ENCODE measurements around the gene LRP10. TPM values are rescaled to one million over a fixed set of nuclear protein-coding genes. Genes with fewer than 3 reads are reported as not detected.

The LRP10 gene
- total and polyA plus RNA-seq, 2 of the 8 experiments (the other 6 are each of a cell fraction or from before 2014, with no cell fraction given) = 12.4 to 15.6 TPM

DNA sequence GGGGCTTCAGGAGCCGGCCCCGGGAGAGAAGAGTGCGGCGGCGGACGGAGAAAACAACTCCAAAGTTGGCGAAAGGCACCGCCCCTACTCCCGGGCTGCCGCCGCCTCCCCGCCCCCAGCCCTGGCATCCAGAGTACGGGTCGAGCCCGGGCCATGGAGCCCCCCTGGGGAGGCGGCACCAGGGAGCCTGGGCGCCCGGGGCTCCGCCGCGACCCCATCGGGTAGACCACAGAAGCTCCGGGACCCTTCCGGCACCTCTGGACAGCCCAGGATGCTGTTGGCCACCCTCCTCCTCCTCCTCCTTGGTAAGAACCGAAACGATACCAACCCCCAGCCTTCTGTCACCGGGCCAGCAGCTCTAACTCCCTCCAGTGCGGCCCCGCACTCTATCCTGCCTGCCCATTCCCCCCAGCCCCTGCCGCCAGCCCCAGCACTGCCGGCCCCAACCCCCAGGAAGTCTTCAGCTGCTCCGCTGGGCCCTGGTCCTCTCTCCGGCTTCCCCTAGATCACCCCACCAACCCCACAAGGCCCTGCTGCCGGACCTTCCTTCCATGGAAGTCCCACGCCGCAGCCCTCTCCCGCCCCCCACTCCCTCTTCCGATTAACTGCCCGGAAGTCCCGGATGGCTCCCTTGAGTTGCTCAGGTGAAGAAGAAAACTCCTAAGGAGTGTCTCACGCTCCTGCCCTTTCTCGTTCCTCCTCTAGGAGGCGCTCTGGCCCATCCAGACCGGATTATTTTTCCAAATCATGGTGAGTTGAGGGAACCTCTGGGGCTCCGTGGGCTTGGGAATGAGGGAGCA, 693 bp downstream of the LRP10 start:
- Histone ChIP-seq H2AK5ac (ENCODE audit: low read depth, low read length) (no peak overlapping the region), H3K4me1 (replicated peaks in 1 of 4; ENCODE audit: control insufficient read depth in 3 of 4, insufficient read depth in 4 of 4, low read length in 3 of 4) (peaks cover 0 to 9% (median 3%) of the 10 kb centered on the region in 4 experiments; a peak in 4 of 7 replicates), H3K23ac (ENCODE audit: insufficient read length) (no peak overlapping the region), H3K9ac (replicated peaks in 1 of 4; ENCODE audit: extremely low read depth in 1 of 4, low read depth in 3 of 4, low read length in 3 of 4) (peak overlapping the region in 1 of 4 experiments; percentile 61; a peak in 2 of 7 replicates), H2BK120ac (replicated peaks; ENCODE audit: low read depth, low read length) (no peak overlapping the region), H4K91ac (replicated peaks; ENCODE audit: insufficient read length, low read length) (no peak overlapping the region), H3K27ac (ENCODE audit: low read depth, low read length) (no peak overlapping the region), H3K18ac (ENCODE audit: extremely low read depth, low read length) (peak overlapping the region; percentile 48), H4K20me1 (replicated peaks in 1 of 2; ENCODE audit: control insufficient read depth in 1 of 2, insufficient read depth in 2 of 2, low read length in 2 of 2) (no peaks in the 10 kb centered on the region), H3K79me1 (ENCODE audit: low read depth, low read length) (no peaks in the 10 kb centered on the region), H3K14ac (ENCODE audit: insufficient read length) (no peak overlapping the region), H2BK15ac (ENCODE audit: low read length) (no peak overlapping the region), H4K5ac (ENCODE audit: insufficient read length, low read depth, low read length) (no peak overlapping the region), H4K8ac (ENCODE audit: extremely low read depth, insufficient read depth, low read length) (peak overlapping the region; percentile 36), H3K79me2 (ENCODE audit: control insufficient read depth in 1 of 2, insufficient read depth in 2 of 2, low read length in 2 of 2) (no peaks in the 10 kb centered on the region), H2BK20ac (ENCODE audit: low read length) (no peak overlapping the region), H3K4me2 (ENCODE audit: insufficient read depth in 1 of 2, low read depth in 2 of 2, low read length in 2 of 2) (peak overlapping the region; percentile 85 to 87), H3K23me2 (ENCODE audit: low read depth, low read length) (peaks cover 5% of the 10 kb centered on the region), H3K27me3 (replicated peaks in 1 of 4; ENCODE audit: control insufficient read depth in 3 of 4, extremely low read depth in 1 of 4, insufficient read depth in 3 of 4, low read length in 3 of 4) (no peaks in the 10 kb centered on the region), H3K9me3 (ENCODE audit: insufficient read depth in 2 of 2, low read depth in 1 of 2, low read length in 1 of 2) (no peaks in the 10 kb centered on the region), H3K56ac (replicated peaks; ENCODE audit: insufficient read length, low read depth, low read length) (no peak overlapping the region), H3K4ac (replicated peaks; ENCODE audit: insufficient read length, low read depth, low read length) (no peak overlapping the region), H2AFZ (ENCODE audit: low read length) (0 out of 2 replicates have a peak overlapping the region, but pooled peaks have one; percentile 2), H2BK5ac (ENCODE audit: low read depth, low read length) (0 out of 2 replicates have a peak overlapping the region, but pooled peaks have one; percentile 35), H3K4me3 (ENCODE audit: extremely low read depth in 1 of 4, insufficient read depth in 2 of 4, low read depth in 3 of 4, low read length in 4 of 4) (peak overlapping the region; percentile 64 to 86 (median 80)), H3K36me3 (ENCODE audit: control insufficient read depth in 2 of 4, insufficient read depth in 4 of 4, low read length in 3 of 4) (no peaks in the 10 kb centered on the region; a peak in 1 of 8 replicates), H2BK12ac (ENCODE audit: low read depth, low read length) (no peak overlapping the region)
- ChIA-PET POLR2A (ENCODE audit: partially characterized antibody) (interaction anchor here (1.1 to 6.6 kb wide), 7 partner anchors 12 to 135 kb away, joined by 3 to 54 read pairs (median 6); partner anchors contain the start of genes AJUBA, RBM23 and REM2), CTCF (ENCODE audit: partially characterized antibody) (interaction anchor here (0.7 to 56.0 kb wide), 15 partner anchors 10 to 314 kb away, joined by 3 to 1562 read pairs (median 4); partner anchors contain the start of genes MMP14, MRPL52, OXA1L and REM2)
- FAIRE-seq (no peak), DNase-seq (ENCODE audit: low read depth in 1 of 2, low spot score in 2 of 2) (peak in 1 of 2 experiments; percentile 94)
- 3% methylated on average over 27 of the region's 45 CpGs; no CpG with 5 or more reads in 1 of the 2 experiments for WGBS, 2 experiments (ENCODE audit: extremely low coverage in 1 of 2, insufficient coverage in 1 of 2, insufficient read length in 1 of 2, insufficient replicate concordance in 2 of 2, low coverage in 1 of 2, low lambda C conversion rate in 2 of 2, missing lambda C conversion rate in 1 of 2)
- TF ChIP-seq EP300 (IDR thresholded peaks at IDR 0.05; ENCODE audit: borderline replicate concordance in 1 of 2, low read depth in 2 of 2, low read length in 2 of 2) (0 out of 3 replicates have a peak, but pooled peaks of 1 of the 2 experiments have one; percentile 59), SAP30 (IDR thresholded peaks at IDR 0.05; ENCODE audit: insufficient read depth, insufficient replicate concordance, low read length) (no peak), SIN3A (conservative IDR thresholded peaks at IDR 0.05 in 1 of 2, IDR thresholded peaks at IDR 0.05 in 1 of 2; ENCODE audit: low read depth in 1 of 2, low read length in 2 of 2) (peak; percentile 50 to 78; a peak in 1 of 4 replicates), CEBPB (IDR thresholded peaks at IDR 0.05; ENCODE audit: low read depth, low read length) (no peak), RXRA (IDR thresholded peaks at IDR 0.05; ENCODE audit: insufficient read depth, low read depth, low read length) (no peak), SIRT6 (IDR thresholded peaks at IDR 0.05; ENCODE audit: low read length) (no peak), MAFK (IDR thresholded peaks at IDR 0.05; ENCODE audit: low read depth, low read length) (no peak), CTBP2 (IDR thresholded peaks at IDR 0.05; ENCODE audit: borderline replicate concordance, insufficient read depth, insufficient read length, low read length) (no peak), KDM5A (IDR thresholded peaks at IDR 0.05; ENCODE audit: low read length) (no peak), BRCA1 (IDR thresholded peaks at IDR 0.05; ENCODE audit: low read depth, low read length) (no peak)
